ENCODE data around the gene PCBP3.
"Not testable (repeated sequence)": the region's sequence is repeated elsewhere in the genome, so short reads cannot be mapped to it uniquely, and the experiment has no call there.

PCBP3 gene

GRCh38 chr21:45893740-45894449, 250.4 kb downstream of the PCBP3 start:
- no peak for DNase-seq (ENCODE audit: low read depth)

DNA sequence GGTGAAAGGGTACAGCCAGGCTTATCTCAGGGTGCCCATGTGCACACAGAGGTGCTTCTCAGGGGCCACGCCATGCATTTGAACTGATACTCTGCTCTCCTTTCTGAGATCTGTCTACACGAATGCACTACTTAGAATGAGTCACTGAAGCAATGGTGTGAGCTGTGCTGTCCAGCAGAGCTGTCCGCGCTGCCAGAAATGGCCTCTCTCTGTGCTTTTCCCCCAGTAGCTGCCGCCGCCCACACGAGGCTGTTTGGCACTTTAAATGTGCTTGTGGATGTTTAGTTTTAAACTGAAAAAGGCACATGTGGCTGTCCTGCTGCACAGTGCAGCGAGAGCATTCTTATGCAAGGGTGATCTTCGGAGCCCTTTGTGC, 250.9 kb downstream of the PCBP3 start:
- DNase-seq (ENCODE audit: low read depth): peak; percentile 73

DNA sequence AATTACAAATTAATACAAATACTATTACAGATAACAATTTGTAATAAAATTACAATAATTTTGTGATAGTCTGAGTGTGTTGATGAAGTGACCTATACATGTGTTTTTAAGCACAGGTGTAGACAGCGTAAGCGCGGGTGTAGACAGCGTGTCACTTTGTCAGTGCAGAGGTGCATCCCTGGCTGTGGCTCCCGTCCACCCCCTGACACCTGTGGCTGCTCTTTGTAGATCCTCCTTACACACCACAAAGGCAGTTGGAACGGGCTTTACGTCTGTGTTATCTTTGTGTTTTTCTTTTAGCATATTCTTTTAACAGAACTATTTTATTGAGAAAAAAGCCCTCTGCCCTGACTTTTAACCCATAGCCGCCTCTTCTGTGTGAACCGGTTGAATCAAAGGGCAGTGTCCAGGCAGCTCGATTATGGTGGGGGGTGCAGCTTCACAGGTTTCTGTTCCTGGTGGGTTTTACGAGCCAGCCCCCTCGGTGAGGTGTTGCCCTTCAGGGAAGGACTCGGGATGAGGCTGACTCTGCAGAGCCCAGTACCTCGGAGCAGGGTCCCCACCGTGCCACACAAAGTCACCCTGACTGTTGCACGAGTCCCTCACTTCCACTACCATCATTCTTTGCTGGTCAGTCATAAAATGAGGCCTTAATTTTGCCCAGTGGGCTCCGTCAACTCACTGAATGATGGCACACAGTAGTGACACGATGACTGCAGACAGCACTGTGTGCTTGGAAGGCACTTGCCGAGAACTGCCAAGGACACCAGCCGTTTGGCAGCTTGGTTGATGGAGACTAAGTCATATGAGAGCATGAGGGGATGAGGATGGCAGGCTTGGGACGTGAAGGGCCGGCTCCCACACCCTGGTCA, 251.6 kb downstream of the PCBP3 start:
- DNase-seq (ENCODE audit: low read depth): no peak

GRCh38 chr21:45895778-45896370, 252.3 kb downstream of the PCBP3 start:
- DNase-seq (ENCODE audit: low read depth): no peak

DNA sequence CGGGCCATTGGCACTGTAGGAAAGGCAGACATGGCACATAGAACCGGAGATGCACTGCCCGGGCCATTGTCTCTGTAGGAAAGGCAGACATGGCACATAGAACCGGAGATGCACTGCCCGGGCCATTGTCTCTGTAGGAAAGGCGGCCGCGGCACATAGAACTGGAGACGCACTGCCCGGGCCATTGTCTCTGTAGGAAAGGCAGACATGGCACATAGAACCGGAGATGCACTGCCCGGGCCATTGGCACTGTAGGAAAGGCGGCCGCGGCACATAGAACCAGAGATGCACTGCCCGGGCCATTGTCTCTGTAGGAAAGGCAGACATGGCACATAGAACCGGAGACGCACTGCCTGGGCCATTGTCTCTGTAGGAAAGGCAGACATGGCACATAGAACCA, 252.9 kb downstream of the PCBP3 start:
- not testable (repeated sequence) for DNase-seq (ENCODE audit: low read depth)

DNA sequence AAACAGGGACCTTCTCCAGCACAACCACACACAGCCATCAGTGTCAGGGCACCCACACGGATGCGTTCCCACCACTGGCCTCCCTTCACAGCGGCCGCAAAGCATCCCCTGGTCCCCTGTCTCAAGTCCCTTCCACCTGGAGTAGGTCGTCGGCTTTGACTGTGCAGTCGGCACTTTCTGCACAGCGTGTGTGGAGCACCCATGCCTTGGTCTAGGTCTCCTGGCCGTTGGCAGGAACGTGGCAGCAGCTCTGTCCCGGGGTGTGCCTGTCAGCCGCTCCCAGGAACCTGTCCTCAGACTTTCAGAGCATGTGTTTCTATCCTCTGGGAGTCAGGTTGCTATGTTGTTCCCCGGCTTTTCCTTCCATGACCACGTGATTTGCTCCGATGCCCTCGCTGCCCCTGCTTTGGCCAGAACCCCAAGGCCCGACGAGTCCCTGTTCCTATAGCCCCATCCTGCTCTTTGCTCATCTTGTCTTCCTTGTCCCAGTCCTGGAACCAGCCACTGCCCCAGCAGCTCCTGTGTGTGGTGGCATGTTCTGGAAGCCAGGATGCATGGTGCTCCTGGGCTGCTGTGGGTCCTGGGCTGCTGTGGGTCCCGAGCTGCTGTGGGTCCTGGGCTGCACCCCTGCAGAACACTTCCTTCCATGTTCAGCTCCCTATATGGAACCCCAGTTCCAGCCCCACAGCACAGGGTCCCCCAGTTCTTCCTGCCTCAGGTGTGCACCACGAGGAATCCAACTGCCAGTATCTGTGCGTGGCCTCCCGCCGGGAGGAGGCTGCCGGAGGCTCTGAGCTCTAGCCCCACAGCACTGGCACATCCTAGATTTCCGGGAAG, 253.9 kb downstream of the PCBP3 start:
- DNase-seq (ENCODE audit: low read depth): no peak

GRCh38 chr21:45898028-45898350, 254.5 kb downstream of the PCBP3 start:
- no peak for DNase-seq (ENCODE audit: low read depth)

- DNase-seq (ENCODE audit: low read depth): no peak
Measured at GRCh38 chr21:45898781-45899180, 255.3 kb downstream of the PCBP3 start.

- no peak for DNase-seq (ENCODE audit: low read depth)
Measured at GRCh38 chr21:45899317-45900033, 255.9 kb downstream of the PCBP3 start.

- DNase-seq (ENCODE audit: low read depth): no peak
Measured at GRCh38 chr21:45900034-45900868, 256.7 kb downstream of the PCBP3 start.

- no peak for DNase-seq (ENCODE audit: low read depth)
Measured at GRCh38 chr21:45901061-45901690, 257.7 kb downstream of the PCBP3 start.

GRCh38 chr21:45902292-45902995, 258.9 kb downstream of the PCBP3 start:
- DNase-seq (ENCODE audit: low read depth): no peak

DNA sequence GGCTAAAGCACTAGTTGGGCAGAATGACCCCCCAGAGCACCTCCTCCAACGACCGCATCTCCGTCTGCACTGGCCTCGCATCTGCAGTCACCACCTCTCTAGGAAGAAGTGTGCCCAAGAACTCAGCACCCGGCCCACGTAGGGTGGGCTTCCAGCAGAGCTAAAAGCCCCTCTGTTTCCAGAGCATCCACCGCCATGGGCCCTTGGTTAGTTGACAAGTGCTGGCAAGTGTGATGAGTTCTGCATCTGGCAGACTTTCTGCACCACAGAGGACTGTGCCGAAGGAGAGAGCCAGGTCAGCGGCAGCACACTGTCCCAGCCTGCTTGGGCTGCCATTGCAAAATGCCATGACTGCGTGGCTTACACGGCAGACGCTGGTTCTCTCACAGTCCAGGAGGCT, 261.7 kb downstream of the PCBP3 start:
- DNase-seq (ENCODE audit: low read depth): no peak

DNA sequence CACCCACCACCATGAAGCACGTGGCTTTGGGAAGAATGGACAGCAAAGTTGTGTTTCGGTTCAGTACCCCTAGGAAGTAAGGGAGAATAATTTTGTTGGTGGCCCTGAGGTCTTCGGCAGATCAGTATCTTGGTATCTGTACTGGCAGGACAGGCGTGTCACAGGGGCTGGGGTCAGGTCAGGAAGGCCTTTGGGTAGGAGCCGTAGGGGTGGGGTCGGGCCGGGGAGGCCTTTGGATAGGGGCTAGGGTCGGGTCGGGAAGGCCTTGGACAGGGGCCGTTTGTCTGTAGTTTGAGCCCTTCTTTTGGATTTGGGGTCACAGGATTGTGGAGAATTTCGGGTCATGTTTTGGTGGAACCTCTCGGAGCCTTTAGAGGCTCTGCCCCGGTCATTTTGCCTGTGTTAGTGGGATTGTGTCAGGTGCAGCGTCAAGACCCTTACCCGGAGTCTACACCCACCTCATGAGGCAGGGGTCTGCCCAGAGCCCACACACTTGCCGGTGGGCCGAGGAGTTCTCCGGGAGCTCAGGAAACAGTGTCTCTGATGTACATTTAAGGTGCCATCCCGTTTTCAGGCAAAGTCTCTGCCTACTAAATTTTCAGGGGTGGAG, 262.8 kb downstream of the PCBP3 start:
- no peak for DNase-seq (ENCODE audit: low read depth)

- DNase-seq (ENCODE audit: low read depth): no peak
Measured at GRCh38 chr21:45906859-45907258, 263.3 kb downstream of the PCBP3 start.

GRCh38 chr21:45908536-45909237, 265.2 kb downstream of the PCBP3 start:
- no peak for DNase-seq (ENCODE audit: low read depth)

DNA sequence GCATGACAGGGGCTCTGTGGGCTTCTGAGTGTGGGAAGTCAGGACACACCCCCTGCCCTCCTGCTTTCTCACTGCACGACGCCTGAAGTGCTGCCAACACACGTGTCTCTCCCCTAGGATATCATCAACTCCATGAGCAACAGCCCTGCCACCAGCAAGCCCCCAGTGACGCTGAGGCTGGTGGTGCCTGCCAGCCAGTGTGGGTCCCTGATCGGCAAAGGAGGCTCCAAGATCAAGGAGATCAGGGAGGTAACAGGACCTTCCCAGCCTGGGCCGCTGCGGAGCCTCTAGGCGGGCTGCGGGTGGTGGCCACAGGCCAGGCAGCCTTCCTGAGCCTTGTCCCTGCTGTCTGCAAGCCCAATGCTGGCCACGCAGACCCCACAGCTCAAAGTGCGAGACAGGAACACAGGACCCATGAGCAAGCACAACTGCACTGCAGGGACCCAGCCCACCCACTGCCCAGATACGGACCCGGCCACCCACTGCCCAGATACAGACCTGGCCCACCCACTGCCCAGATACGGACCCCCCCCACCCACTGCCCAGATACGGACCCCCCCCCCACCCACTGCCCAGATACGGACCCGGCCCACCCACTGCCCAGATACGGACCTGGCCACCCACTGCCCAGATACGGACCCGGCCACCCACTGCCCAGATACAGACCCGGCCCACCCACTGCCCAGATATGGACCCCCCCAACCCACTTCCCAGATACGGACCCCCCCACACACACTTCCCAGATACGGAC, 265.9 kb downstream of the PCBP3 start:
- no peak for DNase-seq (ENCODE audit: low read depth)

- no peak for DNase-seq (ENCODE audit: low read depth)
Measured at GRCh38 chr21:45910155-45910547, 266.6 kb downstream of the PCBP3 start.
